ENCODE data around the gene LAMB1.
"Not testable (repeated sequence)": the region's sequence is repeated elsewhere in the genome, so short reads cannot be mapped to it uniquely, and the experiment has no call there.

The LAMB1 gene

GRCh38 chr7:107900496-107901015 lies 102.4 kb downstream of the LAMB1 start:
- no peak overlapping the region for H3K27ac Mint-ChIP-seq
- no peak for DNase-seq
- peaks cover 27% of the 10 kb centered on the region for H3K36me3 Mint-ChIP-seq
- CTCF ChIA-PET = no interaction called here
- H3K4me1 Mint-ChIP-seq = peaks cover 12% of the 10 kb centered on the region
- H3K4me3 Mint-ChIP-seq = no peak overlapping the region
- H3K27me3 Mint-ChIP-seq = no peaks in the 10 kb centered on the region
- H3K9me3 Mint-ChIP-seq = no peaks in the 10 kb centered on the region

- no peaks in the 10 kb centered on the region for H3K9me3 Mint-ChIP-seq
- peaks cover 24% of the 10 kb centered on the region for H3K4me1 Mint-ChIP-seq
- DNase-seq = no peak
- CTCF ChIA-PET = no interaction called here
- H3K27ac Mint-ChIP-seq = no peak overlapping the region
- peaks cover 36% of the 10 kb centered on the region for H3K36me3 Mint-ChIP-seq
- H3K27me3 Mint-ChIP-seq = no peaks in the 10 kb centered on the region
- H3K4me3 Mint-ChIP-seq = no peak overlapping the region
Measured at GRCh38 chr7:107898997-107899594, 103.9 kb downstream of the LAMB1 start.

GRCh38 chr7:107892367-107892741 lies 110.6 kb downstream of the LAMB1 start:
- Mint-ChIP-seq H3K36me3 (peaks cover 36% of the 10 kb centered on the region), H3K4me1 (peaks cover 51% of the 10 kb centered on the region), H3K4me3 (peak overlapping the region; percentile 96), H3K27ac (peak overlapping the region; percentile 98)
- DNase-seq, H3K27me3 Mint-ChIP-seq, H3K9me3 Mint-ChIP-seq, CTCF ChIA-PET: not testable (repeated sequence)

- H3K4me3 Mint-ChIP-seq = peak overlapping the region; percentile 96
- H3K4me1 Mint-ChIP-seq = peaks cover 48% of the 10 kb centered on the region
- peaks cover 2% of the 10 kb centered on the region for H3K9me3 Mint-ChIP-seq
- H3K36me3 Mint-ChIP-seq = peaks cover 32% of the 10 kb centered on the region
- peak overlapping the region; percentile 98 for H3K27ac Mint-ChIP-seq
- no peak for DNase-seq
- no peaks in the 10 kb centered on the region for H3K27me3 Mint-ChIP-seq
- CTCF ChIA-PET = interaction anchor here (3.7 to 3.9 kb wide), 2 partner anchors 12 to 17 kb away, joined by 14 to 24 read pairs; no protein-coding TSS in a partner anchor
Measured at GRCh38 chr7:107891636-107892366, 111.2 kb downstream of the LAMB1 start.

GRCh38 chr7:107890962-107891635 lies 111.9 kb downstream of the LAMB1 start, which contains the start of gene DLD:
Gene DLD (plus strand): TSS chr7:107891183. CDS start chr7:107891251, 68 bp downstream.
- H3K9me3 Mint-ChIP-seq = peaks cover 2% of the 10 kb centered on the region
- peak within 1 kb of the TSS; percentile 96 for H3K4me3 Mint-ChIP-seq
- H3K4me1 Mint-ChIP-seq = peaks cover 47% of the 10 kb centered on the region
- peaks cover 30% of the 10 kb centered on the region for H3K36me3 Mint-ChIP-seq
- CTCF ChIA-PET = interaction anchor here (3.7 to 3.9 kb wide), 2 partner anchors 11 to 16 kb away, joined by 14 to 24 read pairs; no protein-coding TSS in a partner anchor
- peak; percentile 96 for DNase-seq
- peak within 1 kb of the TSS; percentile 98 for H3K27ac Mint-ChIP-seq
- no peaks in the 10 kb centered on the region for H3K27me3 Mint-ChIP-seq

- Mint-ChIP-seq H3K27me3 (peaks cover 5% of the 10 kb centered on the region), H3K27ac (peak overlapping the region; percentile 98), H3K4me3 (peak overlapping the region; percentile 96), H3K9me3 (peaks cover 2% of the 10 kb centered on the region), H3K4me1 (peaks cover 43% of the 10 kb centered on the region), H3K36me3 (peaks cover 26% of the 10 kb centered on the region)
- peak; percentile 26 for DNase-seq
- CTCF ChIA-PET = interaction anchor here (3.7 to 3.9 kb wide), 2 partner anchors 10 to 16 kb away, joined by 14 to 24 read pairs; no protein-coding TSS in a partner anchor
Measured at GRCh38 chr7:107890493-107890961, 112.4 kb downstream of the LAMB1 start.

- Mint-ChIP-seq H3K36me3 (peaks cover 21% of the 10 kb centered on the region), H3K27me3 (peaks cover 6% of the 10 kb centered on the region), H3K9me3 (peaks cover 2% of the 10 kb centered on the region), H3K27ac (peak overlapping the region; percentile 98), H3K4me3 (peak overlapping the region; percentile 96), H3K4me1 (peaks cover 39% of the 10 kb centered on the region)
- CTCF ChIA-PET = interaction anchor here (1.0 to 3.9 kb wide), 4 partner anchors 10 to 256 kb away, joined by 3 to 24 read pairs (median 10); partner anchors contain the start of gene CBLL1
- DNase-seq = no peak
Measured at GRCh38 chr7:107889992-107890391, 113.0 kb downstream of the LAMB1 start.

- DNase-seq, H3K36me3 Mint-ChIP-seq, H3K4me3 Mint-ChIP-seq, H3K9me3 Mint-ChIP-seq, H3K27ac Mint-ChIP-seq, CTCF ChIA-PET: not testable (repeated sequence)
- Mint-ChIP-seq H3K4me1 (peaks cover 21% of the 10 kb centered on the region), H3K27me3 (peaks cover 17% of the 10 kb centered on the region)
Measured at GRCh38 chr7:107887827-107888226, 115.1 kb downstream of the LAMB1 start.

- CTCF ChIA-PET = interaction anchor here (0.7 kb wide), 1 partner anchor 421 kb away, joined by 3 read pairs; no protein-coding TSS in a partner anchor
- DNase-seq = no peak
- H3K27ac Mint-ChIP-seq = no peak overlapping the region
- peaks cover 27% of the 10 kb centered on the region for H3K27me3 Mint-ChIP-seq
- H3K4me3 Mint-ChIP-seq = no peak overlapping the region
- H3K4me1 Mint-ChIP-seq = peaks cover 3% of the 10 kb centered on the region
- no peaks in the 10 kb centered on the region for H3K36me3 Mint-ChIP-seq
- H3K9me3 Mint-ChIP-seq = peaks cover 2% of the 10 kb centered on the region
Measured at GRCh38 chr7:107884066-107884818, 118.7 kb downstream of the LAMB1 start.

GRCh38 chr7:107882766-107883165 lies 120.2 kb downstream of the LAMB1 start:
- CTCF ChIA-PET = interaction anchor here (0.7 to 0.9 kb wide), 2 partner anchors 16 to 263 kb away, joined by 3 read pairs; no protein-coding TSS in a partner anchor
- Mint-ChIP-seq H3K36me3 (no peaks in the 10 kb centered on the region), H3K27ac (no peak overlapping the region), H3K27me3 (peaks cover 27% of the 10 kb centered on the region), H3K4me1 (peaks cover 11% of the 10 kb centered on the region), H3K4me3 (no peak overlapping the region), H3K9me3 (no peaks in the 10 kb centered on the region)
- no peak for DNase-seq

GRCh38 chr7:107879400-107880035 lies 123.4 kb downstream of the LAMB1 start:
- Mint-ChIP-seq H3K4me1 (peaks cover 32% of the 10 kb centered on the region), H3K36me3 (no peaks in the 10 kb centered on the region), H3K9me3 (no peaks in the 10 kb centered on the region), H3K27ac (peak overlapping the region; percentile 19), H3K4me3 (no peak overlapping the region), H3K27me3 (peaks cover 20% of the 10 kb centered on the region)
- DNase-seq = peak; percentile 61
- CTCF ChIA-PET = interaction anchor here (0.5 to 12.6 kb wide), 18 partner anchors 9 to 732 kb away, joined by 3 to 176 read pairs (median 3); partner anchors contain the start of genes CBLL1, COG5, DLD and DUS4L

GRCh38 chr7:107878636-107879035 lies 124.3 kb downstream of the LAMB1 start:
- Mint-ChIP-seq H3K27me3 (peaks cover 14% of the 10 kb centered on the region), H3K27ac (no peak overlapping the region), H3K4me1 (peaks cover 33% of the 10 kb centered on the region), H3K9me3 (no peaks in the 10 kb centered on the region), H3K4me3 (no peak overlapping the region), H3K36me3 (no peaks in the 10 kb centered on the region)
- CTCF ChIA-PET = interaction anchor here (0.8 to 12.6 kb wide), 14 partner anchors 11 to 682 kb away, joined by 3 to 176 read pairs (median 4); partner anchors contain the start of genes CBLL1, DLD and SLC26A4
- no peak for DNase-seq
